SK-N-SH (cell line): ENCODE measurements around the gene ZNF138. TPM values are rescaled to one million over a fixed set of nuclear protein-coding genes. Genes with fewer than 3 reads are reported as not detected.
"Not testable (repeated sequence)": the region's sequence is repeated elsewhere in the genome, so short reads cannot be mapped to it uniquely, and the experiment has no call there.

Source experiments
- CTCF ChIA-PET: fragments of 300-600, 350-600 bp; formaldehyde crosslinking; extraction: SDS; loops from one replicate; lab custom pipeline; 2021; lab: Yijun Ruan, JAX
- POLR2A ChIA-PET: fragments of 350-600 bp; sonication (Branson Sonifier 250); formaldehyde crosslinking; extraction: SDS; loops from one replicate; lab custom pipeline; 2020; ENCODE audit warnings: antibody characterized with exemption, inconsistent platforms; lab: Yijun Ruan, JAX
- DNase-seq: peaks from one replicate; pipeline ENCODE4 v3.0.0; 2012
- H2AFZ ChIP-seq: fragments of 200-600 bp; sonication (generic); 2 replicates; pipeline ENCODE4 v1.8.1; 2016; ENCODE audit warnings: antibody characterized with exemption, mild to moderate bottlenecking, low read depth
- H3F3A ChIP-seq: fragments of 200-600 bp; sonication (generic); replicated peaks from 2 replicates; pipeline ENCODE3; 2016; ENCODE audit warnings: antibody characterized with exemption, mild to moderate bottlenecking; ENCODE audit not compliant: insufficient read depth
- H3K27ac ChIP-seq, 2 experiments: fragments of 200-500 bp in 1 of 2; fragments of 200-600 bp in 1 of 2; sonication (Bioruptor generic) in 1 of 2; sonication (generic), shearing (Covaris generic) in 1 of 2; 2 replicates each; pipeline versions ENCODE4 v1.5.1 to v1.6.1; 2014 to 2016; ENCODE audit warnings: low read depth in 2 of 2, inconsistent platforms in 1 of 2, low read length in 1 of 2, mild to moderate bottlenecking in 1 of 2, mixed read lengths in 1 of 2
- H3K27me3 ChIP-seq: fragments of 200-600 bp; sonication (generic), shearing (Covaris generic); 2 replicates; pipeline ENCODE4 v1.6.1; 2016; ENCODE audit warnings: mixed run types; ENCODE audit not compliant: insufficient read depth
- H3K36me3 ChIP-seq, 2 experiments: fragments of 200-500 bp in 1 of 2; fragments of 200-600 bp in 1 of 2; sonication (Bioruptor generic) in 1 of 2; sonication (generic) in 1 of 2; replicated peaks in 1 of 2; 2 replicates each; pipeline versions ENCODE3 to v1.5.1; 2014 to 2016; ENCODE audit warnings: low read length in 1 of 2, mild to moderate bottlenecking in 1 of 2; ENCODE audit not compliant: insufficient read depth in 2 of 2, control insufficient read depth in 1 of 2
- H3K4me1 ChIP-seq, 2 experiments: fragments of 200-500 bp in 1 of 2; fragments of 200-600 bp in 1 of 2; sonication (Bioruptor generic) in 1 of 2; sonication (generic), shearing (Covaris generic) in 1 of 2; 2 replicates each; pipeline versions ENCODE4 v1.5.1 to v1.6.1; 2014 to 2016; ENCODE audit warnings: low read depth in 1 of 2, low read length in 1 of 2, mixed run types in 1 of 2; ENCODE audit not compliant: insufficient read depth in 2 of 2, control insufficient read depth in 1 of 2
- H3K4me2 ChIP-seq: fragments of 200-600 bp; sonication (generic), shearing (Covaris generic); 2 replicates; pipeline ENCODE4 v1.6.1; 2017; ENCODE audit warnings: mixed run types
- H3K4me3 ChIP-seq, 2 experiments: fragments of 200-500 bp in 1 of 2; fragments of 200-600 bp in 1 of 2; sonication (Bioruptor generic) in 1 of 2; sonication (generic), shearing (Covaris generic) in 1 of 2; 2 replicates each; pipeline versions ENCODE4 v1.5.1 to v1.8.1; 2014 to 2016; ENCODE audit warnings: low read depth in 2 of 2, inconsistent platforms in 1 of 2, low read length in 1 of 2, mild to moderate bottlenecking in 1 of 2, mixed read lengths in 1 of 2, moderate library complexity in 1 of 2
- H3K79me2 ChIP-seq: fragments of 200-600 bp; sonication (generic); 2 replicates; pipeline ENCODE4 v1.8.1; 2017; ENCODE audit warnings: mild to moderate bottlenecking; ENCODE audit not compliant: insufficient read depth
- H3K9ac ChIP-seq: fragments of 200-600 bp; sonication (generic); 2 replicates; pipeline ENCODE4 v1.6.1; 2017; ENCODE audit warnings: mixed run types
- H3K9me2 ChIP-seq: fragments of 200-600 bp; sonication (generic); 2 replicates; pipeline ENCODE4 v1.6.1; 2017; ENCODE audit warnings: mixed run types
- H3K9me3 ChIP-seq: fragments of 200-600 bp; sonication (generic); 2 replicates; pipeline ENCODE4 v1.6.1; 2017; ENCODE audit warnings: mixed run types, mild to moderate bottlenecking, moderate library complexity
- H4K20me1 ChIP-seq: fragments of 200-600 bp; sonication (generic); 2 replicates; pipeline ENCODE4 v1.6.1; 2017; ENCODE audit warnings: mild to moderate bottlenecking, mixed run types; ENCODE audit not compliant: insufficient read depth
- FOXJ3 ChIP-seq: sonication (generic); formaldehyde crosslinking; IDR thresholded peaks from 2 replicates; pipeline ENCODE4 v1.5.1; 2020; ENCODE audit warnings: mild to moderate bottlenecking, missing genetic modification reagents
- RAD21 ChIP-seq: IDR thresholded peaks from 2 replicates; pipeline ENCODE4 v1.6.1; 2012; ENCODE audit warnings: mild to moderate bottlenecking, low read length
- REST ChIP-seq: IDR thresholded peaks from 2 replicates; pipeline ENCODE4 v1.6.1; 2012; ENCODE audit warnings: mild to moderate bottlenecking, low read depth, low read length, moderate library complexity
- SMC3 ChIP-seq: IDR thresholded peaks from 2 replicates; pipeline ENCODE4 v1.6.1; 2012; ENCODE audit warnings: low read depth, low read length, improper control_type of control experiment
- USF2 ChIP-seq: fragments of 150-350 bp; IDR thresholded peaks from 2 replicates; pipeline ENCODE4 v1.6.1; 2017; ENCODE audit warnings: antibody characterized with exemption, low read length, low read depth, borderline replicate concordance
- ZBTB33 ChIP-seq: IDR thresholded peaks from 2 replicates; pipeline ENCODE4 v1.4.0; 2012; ENCODE audit warnings: low read depth, borderline replicate concordance
- WGBS: methylation state at CpG from one replicate; pipeline ENCODE4 v1.1.6; 2017; ENCODE audit warnings: low lambda C conversion rate; 5-methylcytosine and 5-hydroxymethylcytosine counted together
- polyA plus RNA-seq, 3 experiments: library from polyadenylated mRNA; depleted of rRNA; stranded (reverse); fragments of >200 nt; gene quantifications; 2 replicates each; pipeline ENCODE4 v1.2.3, GENCODE V29; 2012

ZNF138 gene
- polyA plus RNA-seq, 1 of the 3 experiments (the other 2 are of a cell fraction): 4.9 TPM

- TF ChIP-seq USF2: no peak
- no peak for TF ChIP-seq SMC3
- no peak for TF ChIP-seq REST
Measured at GRCh38 chr7:64832136-64832535, 37.9 kb downstream of the ZNF138 start (continued).

- Histone ChIP-seq H3K79me2 (no peaks in the 10 kb centered on the region), H3F3A (no peaks in the 10 kb centered on the region), H3K9me2 (no peaks in the 10 kb centered on the region), H3K4me1 (no peaks in the 10 kb centered on the region), H3K9ac (no peak overlapping the region), H3K27ac (no peak overlapping the region), H3K27me3 (no peaks in the 10 kb centered on the region), H2AFZ (no peak overlapping the region)
- 89% methylated on average over 16 of the region's 16 CpGs for WGBS
- DNase-seq: no peak
- TF ChIP-seq FOXJ3 (CRISPR knock-in tag) (no peak), ZBTB33 (no peak), RAD21 (no peak)
- TF ChIP-seq, all 33 proteins: peak for 0
- H4K20me1 ChIP-seq: no peaks in the 10 kb centered on the region
- no peak overlapping the region for H3K4me2 ChIP-seq
- no peak overlapping the region for H3K4me3 ChIP-seq
- ChIA-PET POLR2A (no interaction called here), CTCF (no interaction called here)
- no peaks in the 10 kb centered on the region for H3K9me3 ChIP-seq
- peaks cover 9 to 30% of the 10 kb centered on the region in 2 experiments for H3K36me3 ChIP-seq
Measured at GRCh38 chr7:64834989-64835388, 40.8 kb downstream of the ZNF138 start.

- WGBS: 95% methylated on average over 8 of the region's 8 CpGs
Measured at GRCh38 chr7:64835856-64836255, 41.6 kb downstream of the ZNF138 start.

GRCh38 chr7:64838051-64838450 is 43.8 kb downstream of the ZNF138 start:
- H3K4me3 ChIP-seq, POLR2A ChIA-PET, H3K4me2 ChIP-seq, H3K9me3 ChIP-seq, H3K27ac ChIP-seq, H4K20me1 ChIP-seq, H3K27me3 ChIP-seq, DNase-seq, H2AFZ ChIP-seq, H3K9ac ChIP-seq, H3F3A ChIP-seq, H3K4me1 ChIP-seq, H3K36me3 ChIP-seq, H3K9me2 ChIP-seq, CTCF ChIA-PET, H3K79me2 ChIP-seq: not testable (repeated sequence)
- WGBS: no CpG with 5 or more reads among the region's 17 CpGs

More at GRCh38 chr7:64835856-64836255, 41.6 kb downstream of the ZNF138 start:
- H3K9ac ChIP-seq, H4K20me1 ChIP-seq, H3K9me2 ChIP-seq, H3F3A ChIP-seq, H3K79me2 ChIP-seq, H2AFZ ChIP-seq, H3K4me3 ChIP-seq, H3K27ac ChIP-seq, H3K4me2 ChIP-seq, H3K27me3 ChIP-seq, H3K9me3 ChIP-seq, POLR2A ChIA-PET, H3K4me1 ChIP-seq, CTCF ChIA-PET, DNase-seq: not testable (repeated sequence)
- peaks cover 9 to 26% of the 10 kb centered on the region in 2 experiments for H3K36me3 ChIP-seq
